HG03342 (cell line): ENCODE measurements around the gene POU6F2.

Source experiments
- ATAC-seq: cut with Tn5 transposase; IDR thresholded peaks from one replicate; pipeline ENCODE4 v1.9.1; 2021; ENCODE audit warnings: mild to moderate bottlenecking, moderate library complexity; ENCODE audit not compliant: unreplicated experiment

Gene POU6F2

GRCh38 chr7:39379416-39379815, 401.7 kb downstream of the POU6F2 start:
- ATAC-seq = no peak

GRCh38 chr7:39383136-39383535, 405.4 kb downstream of the POU6F2 start:
- no peak for ATAC-seq

DNA sequence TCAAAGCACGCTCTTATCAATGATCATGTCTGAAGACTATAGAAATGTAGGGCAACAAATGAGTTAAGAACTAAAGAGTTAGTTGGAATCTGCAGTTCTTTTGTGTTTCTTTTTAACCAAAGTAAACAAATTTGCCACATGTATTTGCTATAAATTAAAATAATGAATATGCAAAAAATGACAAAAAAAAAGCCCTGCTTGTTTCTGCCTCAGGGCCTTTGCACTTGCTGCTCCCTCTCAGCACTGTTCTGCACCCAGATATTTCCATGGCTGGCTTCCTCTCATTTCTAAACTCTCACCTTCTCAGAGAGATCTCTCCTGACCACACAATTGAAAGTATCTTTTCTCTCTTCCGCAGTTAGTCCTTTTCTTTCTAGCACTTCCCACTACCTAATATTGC, 406.7 kb downstream of the POU6F2 start:
- ATAC-seq = no peak

- no peak for ATAC-seq
These were observed 409.0 kb downstream of the POU6F2 start for GRCh38 chr7:39386718-39387117.

- no peak for ATAC-seq
These were observed 414.4 kb downstream of the POU6F2 start for GRCh38 chr7:39392151-39392550.

GRCh38 chr7:39394105-39394680, 416.5 kb downstream of the POU6F2 start:
- ATAC-seq = no peak

GRCh38 chr7:39399458-39399857, 421.7 kb downstream of the POU6F2 start:
- ATAC-seq = no peak

GRCh38 chr7:39399986-39400385, 422.3 kb downstream of the POU6F2 start:
- no peak for ATAC-seq

- no peak for ATAC-seq
These were observed 423.1 kb downstream of the POU6F2 start for GRCh38 chr7:39400836-39401235.

DNA sequence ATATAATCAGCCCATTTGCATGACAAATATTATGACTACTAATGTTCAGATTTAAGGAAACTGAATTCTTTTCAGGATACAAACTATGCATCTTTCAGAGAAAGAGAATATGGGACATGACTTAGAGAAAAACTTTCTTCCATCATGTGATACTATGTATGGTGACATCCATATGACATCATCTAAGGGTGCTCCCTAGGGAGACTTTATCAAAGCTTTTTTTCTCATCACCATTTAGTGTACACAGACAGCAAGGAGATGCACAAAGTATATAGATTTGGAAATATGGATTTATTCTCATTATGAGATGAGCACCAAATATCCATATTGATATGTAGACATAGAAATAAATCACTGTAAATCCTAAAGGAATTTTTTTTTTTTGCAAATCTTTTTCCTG, 424.3 kb downstream of the POU6F2 start:
- no peak for ATAC-seq

GRCh38 chr7:39404907-39405306, 427.2 kb downstream of the POU6F2 start:
- no peak for ATAC-seq

DNA sequence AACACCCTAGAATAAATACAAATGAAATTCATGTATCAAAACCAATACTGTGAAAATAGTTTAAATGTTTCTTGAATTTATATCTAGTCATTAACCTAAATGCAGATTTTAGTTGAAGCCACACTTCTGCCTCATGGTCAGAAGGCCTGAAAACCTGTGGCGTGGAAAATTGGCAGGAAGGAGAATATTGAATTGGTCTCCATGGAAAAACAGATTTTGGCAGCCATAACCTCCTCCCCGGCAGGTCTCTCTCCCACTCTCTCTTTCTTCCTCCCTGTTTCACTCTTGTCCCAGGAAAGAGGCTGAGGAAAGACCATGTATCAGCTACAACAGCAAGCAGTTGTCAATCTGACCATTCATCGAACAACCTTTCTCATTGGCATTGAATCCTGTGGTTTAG, 427.9 kb downstream of the POU6F2 start:
- no peak for ATAC-seq

GRCh38 chr7:39406467-39406866, 428.8 kb downstream of the POU6F2 start:
- no peak for ATAC-seq

DNA sequence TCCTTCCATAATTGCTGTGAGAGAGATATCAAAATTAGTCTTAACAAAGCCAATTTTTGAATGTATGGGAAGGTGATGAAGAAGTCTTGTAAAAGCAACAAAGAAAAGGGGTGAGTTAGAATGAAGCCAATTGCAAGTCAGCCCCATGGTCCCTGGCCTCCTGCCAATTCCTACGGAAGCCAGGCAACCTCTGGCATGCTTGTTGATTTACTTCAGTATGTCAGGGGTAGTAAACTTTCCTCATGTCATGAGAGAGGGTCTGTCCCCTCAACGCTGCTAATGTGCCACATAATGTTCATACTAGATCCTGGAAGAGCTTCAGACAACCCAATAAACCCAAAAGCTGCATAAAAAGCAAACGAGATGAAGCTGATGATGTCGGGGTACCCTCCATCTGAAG, 429.4 kb downstream of the POU6F2 start:
- ATAC-seq = no peak

- no peak for ATAC-seq
These were observed 430.0 kb downstream of the POU6F2 start for GRCh38 chr7:39407723-39408122.

GRCh38 chr7:39408906-39409305, 431.2 kb downstream of the POU6F2 start:
- ATAC-seq = no peak

DNA sequence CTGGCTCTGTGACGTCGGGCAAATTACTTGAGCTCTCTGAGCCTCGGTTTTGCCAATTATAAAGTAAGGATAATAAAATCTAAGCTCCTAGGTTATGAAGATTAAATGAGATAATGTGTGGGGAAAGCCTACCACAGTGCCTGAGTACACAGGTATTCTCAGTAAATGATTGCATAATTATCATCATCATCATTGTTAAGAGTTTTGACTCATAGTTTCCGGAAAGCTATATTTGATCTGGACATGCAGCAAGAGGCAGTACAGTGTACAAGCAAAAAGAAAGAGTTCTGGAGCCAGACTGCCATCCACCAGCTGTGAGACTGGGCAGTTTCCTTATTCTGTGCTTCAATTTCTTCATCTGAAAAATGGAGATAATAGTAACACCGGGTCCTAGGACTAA, 432.9 kb downstream of the POU6F2 start:
- no peak for ATAC-seq

GRCh38 chr7:39413636-39414223, 436.0 kb downstream of the POU6F2 start:
- ATAC-seq = no peak

GRCh38 chr7:39414224-39415035, 436.7 kb downstream of the POU6F2 start:
- peak; percentile 87 for ATAC-seq

- ATAC-seq = no peak
These were observed 437.5 kb downstream of the POU6F2 start for GRCh38 chr7:39415091-39415787.

DNA sequence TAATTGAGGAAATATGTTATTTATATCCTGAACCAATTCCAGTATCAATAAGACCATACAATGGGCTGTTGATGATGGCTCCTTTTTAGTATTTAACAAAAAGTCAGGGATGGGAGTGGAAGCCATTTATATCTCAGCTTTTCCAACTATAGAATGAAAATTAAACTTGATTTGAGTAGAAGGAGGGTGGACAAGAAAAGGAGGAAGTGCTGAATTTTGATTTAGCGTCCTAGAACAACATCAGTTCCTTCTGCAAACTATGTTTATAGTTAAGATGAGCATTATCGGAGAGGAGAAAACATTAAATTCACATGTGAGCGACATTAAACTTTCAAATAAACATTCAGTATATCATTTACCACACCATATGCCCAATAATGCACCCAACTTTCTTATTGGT, 439.2 kb downstream of the POU6F2 start:
- ATAC-seq = no peak

GRCh38 chr7:39417642-39418041, 439.9 kb downstream of the POU6F2 start:
- ATAC-seq = no peak
